GM12873 (cell line): Measurements from ENCODE around the gene CTNND1.

Source experiments
- TF ChIP-seq, protein P1 (sequence below): IDR thresholded peaks from 2 replicates; pipeline ENCODE4 v1.5.1; 2012; ENCODE audit warnings: low read depth, mild to moderate bottlenecking, moderate library complexity, low read length, control low read depth; ENCODE audit not compliant: insufficient read depth; ENCODE audit errors: missing control alignments

Gene CTNND1, protein sequence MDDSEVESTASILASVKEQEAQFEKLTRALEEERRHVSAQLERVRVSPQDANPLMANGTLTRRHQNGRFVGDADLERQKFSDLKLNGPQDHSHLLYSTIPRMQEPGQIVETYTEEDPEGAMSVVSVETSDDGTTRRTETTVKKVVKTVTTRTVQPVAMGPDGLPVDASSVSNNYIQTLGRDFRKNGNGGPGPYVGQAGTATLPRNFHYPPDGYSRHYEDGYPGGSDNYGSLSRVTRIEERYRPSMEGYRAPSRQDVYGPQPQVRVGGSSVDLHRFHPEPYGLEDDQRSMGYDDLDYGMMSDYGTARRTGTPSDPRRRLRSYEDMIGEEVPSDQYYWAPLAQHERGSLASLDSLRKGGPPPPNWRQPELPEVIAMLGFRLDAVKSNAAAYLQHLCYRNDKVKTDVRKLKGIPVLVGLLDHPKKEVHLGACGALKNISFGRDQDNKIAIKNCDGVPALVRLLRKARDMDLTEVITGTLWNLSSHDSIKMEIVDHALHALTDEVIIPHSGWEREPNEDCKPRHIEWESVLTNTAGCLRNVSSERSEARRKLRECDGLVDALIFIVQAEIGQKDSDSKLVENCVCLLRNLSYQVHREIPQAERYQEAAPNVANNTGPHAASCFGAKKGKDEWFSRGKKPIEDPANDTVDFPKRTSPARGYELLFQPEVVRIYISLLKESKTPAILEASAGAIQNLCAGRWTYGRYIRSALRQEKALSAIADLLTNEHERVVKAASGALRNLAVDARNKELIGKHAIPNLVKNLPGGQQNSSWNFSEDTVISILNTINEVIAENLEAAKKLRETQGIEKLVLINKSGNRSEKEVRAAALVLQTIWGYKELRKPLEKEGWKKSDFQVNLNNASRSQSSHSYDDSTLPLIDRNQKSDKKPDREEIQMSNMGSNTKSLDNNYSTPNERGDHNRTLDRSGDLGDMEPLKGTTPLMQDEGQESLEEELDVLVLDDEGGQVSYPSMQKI

DNA sequence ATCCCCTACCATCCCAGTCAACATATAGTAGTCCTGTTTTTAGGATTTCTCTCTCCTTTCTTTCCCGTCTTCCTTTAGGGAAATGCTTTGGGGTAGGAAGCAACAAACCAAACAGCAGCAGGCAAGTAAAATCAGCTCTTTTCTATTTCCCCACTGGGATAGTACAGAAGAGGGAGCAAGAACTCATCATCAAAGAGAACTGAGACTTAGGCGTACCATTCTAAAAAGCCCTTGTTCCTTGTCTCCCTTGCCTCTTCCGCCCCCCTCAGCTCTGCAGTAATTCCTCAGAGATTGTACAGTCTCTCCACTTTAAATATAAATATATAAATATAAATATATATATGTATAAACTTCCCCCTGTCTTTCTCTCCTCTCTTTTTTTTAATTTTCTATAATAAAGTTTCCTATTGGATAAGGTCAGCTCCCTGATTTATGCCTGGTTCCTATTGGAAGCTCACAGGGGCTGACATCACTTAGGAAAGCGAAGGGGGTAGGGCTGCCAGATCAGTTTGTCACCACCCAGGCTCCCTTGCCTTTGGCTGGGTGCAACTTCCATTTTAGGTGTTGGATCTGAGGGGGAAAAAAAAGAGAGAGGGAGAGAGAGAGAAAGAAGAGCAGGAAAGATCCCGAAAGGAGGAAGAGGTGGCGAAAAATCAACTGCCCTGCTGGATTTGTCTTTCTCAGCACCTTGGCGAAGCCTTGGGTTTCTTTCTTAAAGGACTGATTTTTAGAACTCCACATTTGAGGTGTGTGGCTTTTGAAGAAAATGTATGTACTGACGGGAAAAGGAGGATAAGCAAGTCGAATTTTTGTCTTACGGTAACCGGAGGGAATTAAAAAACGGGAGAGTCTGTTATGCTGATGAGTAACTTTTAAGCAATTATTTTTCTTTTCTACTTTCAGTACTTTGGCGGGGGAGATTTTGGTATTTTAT lies at the start of gene CTNND1:
TSS of gene CTNND1 (plus strand) at position 502 of the 934 bp plus-strand sequence. CDS start 29,677 bp downstream, outside the sequence.
- TF ChIP-seq, protein P1, sequence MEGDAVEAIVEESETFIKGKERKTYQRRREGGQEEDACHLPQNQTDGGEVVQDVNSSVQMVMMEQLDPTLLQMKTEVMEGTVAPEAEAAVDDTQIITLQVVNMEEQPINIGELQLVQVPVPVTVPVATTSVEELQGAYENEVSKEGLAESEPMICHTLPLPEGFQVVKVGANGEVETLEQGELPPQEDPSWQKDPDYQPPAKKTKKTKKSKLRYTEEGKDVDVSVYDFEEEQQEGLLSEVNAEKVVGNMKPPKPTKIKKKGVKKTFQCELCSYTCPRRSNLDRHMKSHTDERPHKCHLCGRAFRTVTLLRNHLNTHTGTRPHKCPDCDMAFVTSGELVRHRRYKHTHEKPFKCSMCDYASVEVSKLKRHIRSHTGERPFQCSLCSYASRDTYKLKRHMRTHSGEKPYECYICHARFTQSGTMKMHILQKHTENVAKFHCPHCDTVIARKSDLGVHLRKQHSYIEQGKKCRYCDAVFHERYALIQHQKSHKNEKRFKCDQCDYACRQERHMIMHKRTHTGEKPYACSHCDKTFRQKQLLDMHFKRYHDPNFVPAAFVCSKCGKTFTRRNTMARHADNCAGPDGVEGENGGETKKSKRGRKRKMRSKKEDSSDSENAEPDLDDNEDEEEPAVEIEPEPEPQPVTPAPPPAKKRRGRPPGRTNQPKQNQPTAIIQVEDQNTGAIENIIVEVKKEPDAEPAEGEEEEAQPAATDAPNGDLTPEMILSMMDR = no peak

DNA sequence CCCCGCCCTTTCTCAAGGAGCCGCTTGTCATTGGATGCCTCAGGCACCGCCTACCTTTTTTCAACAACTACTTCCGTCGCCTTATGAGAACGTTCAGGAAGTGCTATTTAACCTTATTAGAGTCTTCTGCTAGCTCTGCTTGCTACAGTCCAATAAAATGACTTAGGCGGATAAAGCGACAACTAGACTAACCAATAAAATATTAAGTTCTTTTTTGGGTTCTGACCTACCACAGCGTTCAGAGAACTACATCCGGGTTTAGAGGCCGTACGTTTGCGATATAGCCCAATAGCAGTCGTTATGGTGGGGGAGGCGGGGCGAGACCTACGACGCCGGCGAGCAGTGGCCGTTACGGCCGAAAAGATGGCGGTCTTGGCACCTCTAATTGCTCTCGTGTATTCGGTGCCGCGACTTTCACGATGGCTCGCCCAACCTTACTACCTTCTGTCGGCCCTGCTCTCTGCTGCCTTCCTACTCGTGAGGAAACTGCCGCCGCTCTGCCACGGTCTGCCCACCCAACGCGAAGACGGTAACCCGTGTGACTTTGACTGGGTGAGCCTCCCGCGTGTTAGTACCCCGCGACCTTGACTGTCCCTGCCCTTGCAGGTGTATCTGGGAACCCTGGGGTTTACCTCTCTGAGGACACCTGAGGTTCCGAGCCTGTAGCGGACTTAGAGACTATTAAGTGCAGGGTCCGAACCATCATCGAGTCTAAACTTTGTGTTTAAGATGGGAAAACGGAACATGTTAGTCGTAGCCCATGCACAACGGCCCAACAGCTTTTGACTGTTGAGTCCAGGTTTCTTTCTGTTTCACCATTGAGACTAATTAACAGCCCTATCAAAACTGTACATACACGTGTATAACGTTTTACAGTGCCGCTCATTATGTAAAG lies 49.1 kb upstream of the CTNND1 start, which contains the start of gene TMX2:
TSS of gene TMX2 (plus strand) at position 338 of the 895 bp plus-strand sequence. CDS start at position 364, 26 bp downstream.
- TF ChIP-seq, protein P1 = no peak

DNA sequence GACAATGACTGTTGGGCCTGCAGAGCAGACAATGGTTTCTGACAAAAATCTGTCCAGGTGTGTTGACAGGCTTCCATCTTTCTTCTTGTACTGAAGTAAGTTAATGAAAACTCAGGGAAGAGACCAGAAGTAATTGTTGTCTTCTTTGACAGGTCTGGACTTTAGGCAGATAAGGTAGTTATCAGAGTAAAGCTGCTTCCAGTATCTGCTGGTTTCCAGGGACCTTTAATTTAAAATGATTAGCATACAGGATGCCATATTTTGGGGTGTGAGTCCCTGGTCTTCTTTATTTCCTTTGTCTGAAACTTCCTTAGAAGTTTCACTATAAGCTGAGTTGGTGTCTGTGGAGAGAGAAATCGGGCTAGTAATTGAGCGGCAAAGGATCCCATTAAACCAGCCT lies 47.8 kb upstream of the CTNND1 start:
- TF ChIP-seq, protein P1 = no peak

DNA sequence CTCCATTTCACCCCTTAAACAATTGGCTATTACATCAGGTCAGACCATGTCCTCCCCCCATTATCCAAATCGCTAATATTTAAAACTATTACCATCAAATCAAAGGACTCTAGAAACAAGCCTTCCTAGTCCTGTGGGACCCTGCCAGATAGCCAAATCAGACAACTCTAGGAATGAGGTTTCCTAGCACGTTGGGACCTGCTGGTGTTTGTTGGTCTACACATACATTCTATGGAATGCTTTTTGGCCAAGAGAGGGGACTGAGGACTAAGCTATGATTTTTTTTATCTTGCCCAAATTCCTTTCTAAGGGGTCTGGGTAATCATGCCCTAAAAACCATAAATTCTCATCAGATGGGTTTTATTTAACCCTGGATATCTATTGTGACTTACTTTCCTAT lies 34.4 kb upstream of the CTNND1 start:
- TF ChIP-seq, protein P1 = no peak

DNA sequence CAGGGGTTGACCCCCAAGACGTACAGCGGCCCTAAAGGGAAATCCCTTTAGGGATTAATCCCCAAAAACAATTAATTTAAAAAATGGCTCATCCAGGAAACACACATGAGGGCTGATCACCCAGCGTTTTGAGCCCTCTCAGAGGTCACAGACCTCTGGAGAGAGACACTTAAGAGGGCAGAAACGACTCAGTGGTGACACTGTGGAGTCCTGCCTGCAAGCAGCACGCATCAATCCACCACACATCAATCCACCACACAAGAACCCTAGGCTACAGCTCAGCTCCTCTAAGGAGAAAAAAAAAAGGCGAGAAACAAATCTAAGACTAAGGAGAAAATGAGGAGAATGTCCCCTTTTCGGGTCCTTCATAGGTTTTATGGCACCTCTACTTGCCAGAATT lies 32.8 kb upstream of the CTNND1 start:
- TF ChIP-seq, protein P1 = no peak

DNA sequence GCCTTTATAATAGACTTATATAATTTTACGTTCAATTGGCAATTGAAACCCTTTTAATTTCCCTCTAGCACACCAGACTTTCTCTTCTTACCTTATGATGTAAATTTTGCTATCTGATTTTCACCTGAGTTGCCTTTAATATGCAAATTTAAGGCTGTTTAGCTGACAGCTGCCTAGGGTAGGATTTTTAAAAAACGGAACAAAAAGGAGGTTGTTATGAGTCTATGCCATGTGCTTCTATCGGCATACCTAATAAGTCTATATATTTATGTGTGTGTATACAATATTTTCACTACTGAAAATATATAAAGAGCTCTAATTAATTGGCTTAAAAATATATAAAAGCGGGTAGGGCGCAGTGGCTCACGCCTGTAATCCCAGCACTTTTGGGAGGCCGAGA lies 32.1 kb upstream of the CTNND1 start:
- TF ChIP-seq, protein P1 = no peak
